Measurements from ENCODE around the gene SLF2.

GRCh38 chr10:100886521-100886920 lies 26.2 kb upstream of the SLF2 start:
- no peak for TF ChIP-seq CTCF (IDR thresholded peaks at IDR 0.05)
- no peak for TF ChIP-seq POLR2A (IDR thresholded peaks at IDR 0.05)

Data from lower leg skin (tissue), 3 donors.